NCI-H1417 (cell line): ENCODE measurements around the gene MYBPC2.

ENCODE experiments used
- DNase-seq, 3 experiments: peaks; one replicate each; lab custom pipeline; 2025; lab: John Stamatoyannopoulos, UW

Gene MYBPC2

GRCh38 chr19:50410109-50410508, 22.6 kb upstream of the MYBPC2 start:
- no peak for DNase-seq

GRCh38 chr19:50412419-50412818, 20.3 kb upstream of the MYBPC2 start:
- DNase-seq, result no peak

- no peak for DNase-seq
Measured at GRCh38 chr19:50413096-50413495, 19.6 kb upstream of the MYBPC2 start.

- no peak for DNase-seq
Measured at GRCh38 chr19:50413531-50413930, 19.2 kb upstream of the MYBPC2 start.

- DNase-seq, result peak in 2 of 3 experiments; percentile 9 to 40
Measured at GRCh38 chr19:50414864-50415660, 17.6 kb upstream of the MYBPC2 start.

- DNase-seq, result no peak
Measured at GRCh38 chr19:50415661-50416033, 17.0 kb upstream of the MYBPC2 start.

- DNase-seq, result no peak
Measured at GRCh38 chr19:50416034-50416977, 16.4 kb upstream of the MYBPC2 start.

- DNase-seq, result peak in 2 of 3 experiments; percentile 40 to 66
Measured at GRCh38 chr19:50417111-50418081, 15.3 kb upstream of the MYBPC2 start.

- DNase-seq, result no peak
Measured at GRCh38 chr19:50418176-50419021, 14.3 kb upstream of the MYBPC2 start, which contains the start of gene SPIB. SPIB (plus strand) TSS chr19:50418938; CDS start chr19:50418963, 25 bp downstream.

- DNase-seq, result no peak
Measured at GRCh38 chr19:50419022-50419579, 13.6 kb upstream of the MYBPC2 start.

- no peak for DNase-seq
Measured at GRCh38 chr19:50419580-50420035, 13.1 kb upstream of the MYBPC2 start.

- no peak for DNase-seq
Measured at GRCh38 chr19:50420127-50420526, 12.6 kb upstream of the MYBPC2 start.

- DNase-seq, result no peak
Measured at GRCh38 chr19:50420808-50421207, 11.9 kb upstream of the MYBPC2 start.

GRCh38 chr19:50422397-50423278, 10.1 kb upstream of the MYBPC2 start:
- no peak for DNase-seq

GRCh38 chr19:50423279-50424113, 9.2 kb upstream of the MYBPC2 start:
- no peak for DNase-seq

- no peak for DNase-seq
Measured at GRCh38 chr19:50425581-50425980, 7.1 kb upstream of the MYBPC2 start.

GRCh38 chr19:50427318-50427925, 5.3 kb upstream of the MYBPC2 start:
- no peak for DNase-seq

GRCh38 chr19:50427997-50428425, 4.7 kb upstream of the MYBPC2 start:
- no peak for DNase-seq
